Breast epithelium (tissue), 4 donors: ENCODE results near the gene RXRB. TPM values are rescaled to one million over a fixed set of nuclear protein-coding genes. Genes with fewer than 3 reads are reported as not detected.

Experiments used
- DNase-seq, 2 donors: peaks; one replicate each; pipeline ENCODE4 v3.0.0-alpha.2; 2019; ENCODE audit warnings: low spot score in 2 of 2
- H3K27ac ChIP-seq, 2 donors: fragments of 200-600 bp; sonication (generic) in 1 of 2; one replicate each; pipeline ENCODE4 v1.5.1; 2016 to 2019; ENCODE audit warnings: mild to moderate bottlenecking in 1 of 2
- H3K27me3 ChIP-seq, 2 donors: fragments of 200-600 bp; sonication (generic) in 1 of 2; one replicate each; pipeline versions ENCODE4 v1.5.1 to v1.6.0; 2017 to 2019; ENCODE audit warnings: control low read depth in 1 of 2, mild to moderate bottlenecking in 1 of 2
- H3K36me3 ChIP-seq: fragments of 200-600 bp; one replicate; pipeline ENCODE4 v1.5.1; 2019
- H3K4me1 ChIP-seq, 2 donors: fragments of 200-600 bp; sonication (generic); one replicate each; pipeline ENCODE4 v1.5.1; 2016 to 2019; ENCODE audit warnings: control low read depth in 1 of 2
- H3K4me3 ChIP-seq, 3 donors: fragments of 200-600 bp; sonication (generic); 1 replicate in 2 of 3; 2 replicates in 1 of 3; pipeline ENCODE4 v1.5.1; 2016 to 2019; ENCODE audit warnings: mild to moderate bottlenecking in 3 of 3, moderate library complexity in 2 of 3
- H3K9me3 ChIP-seq, 2 donors: fragments of 200-600 bp; sonication (generic) in 1 of 2; one replicate each; pipeline ENCODE4 v1.5.1; 2016 to 2019; ENCODE audit warnings: control low read depth in 1 of 2
- POLR2A ChIP-seq: fragments of 450-650 bp; IDR thresholded peaks from one replicate; pipeline ENCODE4 v1.6.1; 2016; ENCODE audit warnings: antibody characterized with exemption, mild to moderate bottlenecking, moderate library complexity
- POLR2AphosphoS5 ChIP-seq, 3 donors: sonication (generic); formaldehyde crosslinking; IDR thresholded peaks; one replicate each; pipeline ENCODE4 v1.6.1; 2017; ENCODE audit warnings: antibody characterized with exemption in 3 of 3
- intact Hi-C: fragments of 100-400 bp; cut with DNase I; formaldehyde crosslinking; loops from one replicate; pipeline ENCODE4 v1.15.1; 2023; ENCODE audit warnings: low total_unique reads
- total RNA-seq, 3 donors: library from RNA; depleted of rRNA; stranded (reverse); fragments of >200 nt; gene quantifications; one replicate each; pipeline ENCODE4 v1.1.0, GENCODE V29; 2016
- TF ChIP-seq, protein P1 (sequence below), 3 donors: fragments of 450-650 bp; IDR thresholded peaks; one replicate each; pipeline ENCODE4 v1.5.1; 2016 to 2017; ENCODE audit warnings: antibody characterized with exemption in 3 of 3, mild to moderate bottlenecking in 3 of 3, moderate library complexity in 3 of 3

RXRB gene
- total RNA-seq, 3 donors from 2014 or later: 27.4 to 39.1 (median 27.5) TPM

DNA sequence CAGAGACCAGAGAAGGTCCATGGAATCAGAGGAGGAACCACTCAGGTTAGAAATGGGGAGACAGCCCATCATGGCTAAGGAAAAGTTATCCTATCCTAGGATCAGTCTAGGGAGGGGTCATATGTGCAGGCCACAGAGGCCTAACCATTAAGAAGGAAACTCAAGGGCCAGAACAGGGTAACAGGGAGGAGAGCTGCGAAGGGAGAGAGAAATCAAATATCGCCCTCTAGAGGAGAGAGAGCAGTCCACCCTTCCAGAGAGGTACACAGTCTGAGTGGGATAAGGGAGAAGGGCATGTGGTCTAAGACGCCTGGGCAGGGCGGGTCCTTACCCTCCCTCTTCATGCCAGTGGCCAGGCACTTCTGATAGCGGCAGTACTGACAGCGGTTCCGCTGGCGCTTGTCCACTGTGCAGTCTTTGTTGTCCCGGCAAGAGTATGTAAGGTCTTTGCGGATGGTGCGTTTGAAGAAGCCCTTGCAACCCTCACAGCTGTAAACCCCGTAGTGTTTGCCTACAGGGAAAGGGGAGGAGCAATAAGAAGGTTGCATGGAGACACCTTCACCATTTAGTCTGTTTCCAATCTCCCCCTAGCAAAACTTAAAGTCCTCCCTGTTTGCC is 2.9 kb downstream of the RXRB start:
- DNase-seq: no peak
- peak overlapping the region in 1 of 3 donors; percentile 5 for H3K4me3 ChIP-seq
- no peaks in the 10 kb centered on the region for H3K27me3 ChIP-seq
- no peaks in the 10 kb centered on the region for H3K36me3 ChIP-seq
- intact Hi-C loops: no loop called here
- peaks cover 11 to 21% of the 10 kb centered on the region in 2 donors for H3K4me1 ChIP-seq
- no peaks in the 10 kb centered on the region for H3K9me3 ChIP-seq
- TF ChIP-seq, protein P1, sequence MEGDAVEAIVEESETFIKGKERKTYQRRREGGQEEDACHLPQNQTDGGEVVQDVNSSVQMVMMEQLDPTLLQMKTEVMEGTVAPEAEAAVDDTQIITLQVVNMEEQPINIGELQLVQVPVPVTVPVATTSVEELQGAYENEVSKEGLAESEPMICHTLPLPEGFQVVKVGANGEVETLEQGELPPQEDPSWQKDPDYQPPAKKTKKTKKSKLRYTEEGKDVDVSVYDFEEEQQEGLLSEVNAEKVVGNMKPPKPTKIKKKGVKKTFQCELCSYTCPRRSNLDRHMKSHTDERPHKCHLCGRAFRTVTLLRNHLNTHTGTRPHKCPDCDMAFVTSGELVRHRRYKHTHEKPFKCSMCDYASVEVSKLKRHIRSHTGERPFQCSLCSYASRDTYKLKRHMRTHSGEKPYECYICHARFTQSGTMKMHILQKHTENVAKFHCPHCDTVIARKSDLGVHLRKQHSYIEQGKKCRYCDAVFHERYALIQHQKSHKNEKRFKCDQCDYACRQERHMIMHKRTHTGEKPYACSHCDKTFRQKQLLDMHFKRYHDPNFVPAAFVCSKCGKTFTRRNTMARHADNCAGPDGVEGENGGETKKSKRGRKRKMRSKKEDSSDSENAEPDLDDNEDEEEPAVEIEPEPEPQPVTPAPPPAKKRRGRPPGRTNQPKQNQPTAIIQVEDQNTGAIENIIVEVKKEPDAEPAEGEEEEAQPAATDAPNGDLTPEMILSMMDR (IDR thresholded peaks at IDR 0.05): peak in 1 of 3 donors; percentile 53
- TF ChIP-seq POLR2A (no peak), POLR2AphosphoS5 (IDR thresholded peaks at IDR 0.05) (no peak)
- H3K27ac ChIP-seq: no peak overlapping the region

DNA sequence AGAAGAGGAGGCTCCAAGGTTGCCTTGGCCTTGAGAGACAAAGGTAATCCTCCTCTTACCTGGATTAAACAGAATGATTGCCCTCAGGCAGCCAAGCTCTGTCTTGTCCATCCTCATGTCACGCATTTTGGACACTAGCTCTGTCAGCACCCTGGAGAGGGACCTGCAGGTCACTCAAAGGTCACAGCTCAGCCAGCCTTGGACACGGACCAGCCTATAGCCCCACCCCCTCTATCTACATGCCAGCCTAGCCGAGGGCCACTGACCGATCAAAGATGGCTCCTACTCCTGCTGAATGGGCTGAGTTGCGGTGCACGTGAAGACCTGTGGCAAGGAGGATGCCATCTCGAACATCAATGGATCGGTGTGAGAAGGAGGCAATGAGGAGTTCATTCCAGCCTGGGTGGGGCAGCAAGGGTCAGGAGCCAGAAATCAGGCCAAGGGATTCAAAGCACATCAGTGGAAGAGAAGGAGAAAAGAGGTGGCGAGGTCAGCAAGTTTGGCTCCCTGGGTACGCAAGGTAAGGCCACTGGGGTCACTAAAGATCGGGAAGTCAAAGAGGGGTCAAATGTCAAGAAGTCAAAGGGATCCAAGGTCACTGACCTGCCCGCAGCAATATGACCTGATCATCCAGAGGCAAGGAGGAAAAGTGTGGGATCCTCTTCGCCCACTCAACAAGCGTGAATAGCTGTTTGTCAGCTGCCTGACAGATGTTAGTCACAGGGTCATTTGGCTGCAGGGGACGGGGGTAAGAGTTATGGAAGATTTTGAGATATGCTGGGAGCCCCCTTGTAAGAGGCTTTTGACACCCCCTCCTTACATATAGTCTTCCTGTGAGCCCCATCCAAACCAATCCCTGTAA is 4.9 kb downstream of the RXRB start:
- no peaks in the 10 kb centered on the region for H3K36me3 ChIP-seq
- peaks cover 3 to 9% of the 10 kb centered on the region in 2 donors for H3K4me1 ChIP-seq
- DNase-seq: no peak
- H3K9me3 ChIP-seq: no peaks in the 10 kb centered on the region
- H3K27ac ChIP-seq: no peak overlapping the region
- intact Hi-C loops: no loop called here
- H3K4me3 ChIP-seq: no peak overlapping the region
- TF ChIP-seq POLR2A (no peak), POLR2AphosphoS5 (IDR thresholded peaks at IDR 0.05) (no peak)
- TF ChIP-seq, protein P1 (IDR thresholded peaks at IDR 0.05): no peak
- H3K27me3 ChIP-seq: no peaks in the 10 kb centered on the region

DNA sequence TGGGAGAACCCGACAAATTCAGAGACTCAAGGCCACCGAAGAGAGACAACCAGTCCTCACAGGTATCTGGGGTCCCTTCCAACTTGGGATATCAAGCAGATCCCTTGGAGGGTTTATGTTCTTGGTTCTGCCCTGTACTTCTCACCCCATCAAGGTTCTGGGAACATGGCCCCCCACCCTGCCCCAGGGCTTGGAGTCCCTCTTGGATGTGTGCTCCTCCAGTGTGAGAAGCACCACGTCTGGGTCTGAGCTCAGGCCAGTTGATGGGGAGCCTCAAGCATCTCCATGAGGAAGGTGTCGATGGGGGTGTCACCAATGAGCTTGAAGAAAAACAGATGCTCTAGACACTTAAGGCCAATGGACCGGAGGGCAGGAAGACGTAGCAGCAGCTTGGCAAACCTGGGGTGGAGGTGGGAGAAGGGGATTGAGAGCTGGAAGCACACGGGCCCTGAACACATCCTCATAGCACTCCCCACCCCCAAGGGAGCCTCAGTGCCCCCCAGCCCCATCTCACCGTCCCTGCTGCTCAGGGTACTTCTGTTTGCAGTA is 6.0 kb downstream of the RXRB start:
- no peaks in the 10 kb centered on the region for H3K27me3 ChIP-seq
- no peak overlapping the region for H3K4me3 ChIP-seq
- H3K9me3 ChIP-seq: no peaks in the 10 kb centered on the region
- no peak for DNase-seq
- no peaks in the 10 kb centered on the region for H3K36me3 ChIP-seq
- TF ChIP-seq POLR2AphosphoS5 (IDR thresholded peaks at IDR 0.05): no peak
- TF ChIP-seq POLR2A: no peak
- TF ChIP-seq, protein P1 (IDR thresholded peaks at IDR 0.05): no peak
- intact Hi-C loops: no loop called here
- no peak overlapping the region for H3K27ac ChIP-seq
- peaks cover 3 to 9% of the 10 kb centered on the region in 2 donors for H3K4me1 ChIP-seq

DNA sequence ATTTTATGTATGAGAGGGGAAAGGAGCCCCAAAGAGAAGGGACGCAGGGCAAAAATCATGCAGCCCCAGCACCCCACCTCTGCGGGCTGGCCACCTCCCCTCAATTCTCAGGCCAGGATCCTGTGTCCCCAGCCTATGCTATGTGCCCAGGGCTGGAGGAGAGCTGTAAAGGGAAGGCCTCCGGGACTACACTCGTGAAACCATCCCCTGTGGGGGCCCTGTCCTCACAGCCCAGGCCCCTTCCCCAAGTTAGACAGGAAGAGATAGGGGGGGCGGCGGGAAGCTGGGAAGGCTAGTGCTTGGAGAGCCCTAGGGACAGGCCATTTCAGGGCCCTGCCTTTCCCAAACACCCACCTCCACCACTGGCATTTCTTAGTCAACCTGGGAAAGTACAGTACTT is 6.8 kb downstream of the RXRB start:
- H3K9me3 ChIP-seq: no peaks in the 10 kb centered on the region
- H3K27ac ChIP-seq: peak overlapping the region; percentile 48 to 76
- H3K4me1 ChIP-seq: peaks cover 3 to 9% of the 10 kb centered on the region in 2 donors
- no peak for DNase-seq
- intact Hi-C loops: no loop called here
- TF ChIP-seq, protein P1 (IDR thresholded peaks at IDR 0.05): no peak
- TF ChIP-seq POLR2AphosphoS5 (IDR thresholded peaks at IDR 0.05) (no peak), POLR2A (no peak)
- peak overlapping the region; percentile 26 to 70 (median 53) for H3K4me3 ChIP-seq
- H3K27me3 ChIP-seq: no peaks in the 10 kb centered on the region
- no peaks in the 10 kb centered on the region for H3K36me3 ChIP-seq
